ENCODE measurements around the gene MYOD1. TPM values are rescaled to one million over a fixed set of nuclear protein-coding genes. Genes with fewer than 3 reads are reported as not detected.
A peak's percentile ranks its signal among the peaks of the same experiment; 100 is the strongest.

Gene MYOD1
- total RNA-seq, 1 experiment from 2014 or later, result not detected

GRCh38 chr11:17742019-17742418 is 22.6 kb downstream of the MYOD1 start:
- no peak overlapping the region for H3K27ac ChIP-seq (ENCODE audit: low read length)
- BruUV-seq (replicated peaks), result no TSS peak
- peaks cover 15% of the 10 kb centered on the region for H3K4me1 ChIP-seq (ENCODE audit: insufficient read depth, low read length)
- H3K4me3 ChIP-seq (ENCODE audit: low read length), result no peak overlapping the region
- ChIA-PET CTCF (no interaction called here), POLR2A (ENCODE audit: unreplicated experiment) (no interaction called here)
- no peaks in the 10 kb centered on the region for H3K9me3 ChIP-seq (ENCODE audit: low read length)
- no peaks in the 10 kb centered on the region for H3K79me2 ChIP-seq (ENCODE audit: low read length)
- H4K20me1 ChIP-seq (ENCODE audit: low read length), result no peaks in the 10 kb centered on the region
- TF ChIP-seq CTCF (conservative IDR thresholded peaks at IDR 0.05; ENCODE audit: low read depth, low read length), result no peak
- no peak for TF ChIP-seq EZH2phosphoT487 (IDR thresholded peaks at IDR 0.05; ENCODE audit: borderline replicate concordance, low read length)
- no peak for TF ChIP-seq EZH2 (IDR thresholded peaks at IDR 0.05; ENCODE audit: low read length, unreplicated experiment)
- ATAC-seq (no peak), DNase-seq (no peak)
- H3K36me3 ChIP-seq (ENCODE audit: low read depth, low read length), result no peaks in the 10 kb centered on the region
- H3K9me2 ChIP-seq (replicated peaks; ENCODE audit: low read length), result no peaks in the 10 kb centered on the region
- intact Hi-C loops (cut with micrococcal nuclease), result no loop called here
- no peak overlapping the region for H3K4me2 ChIP-seq (ENCODE audit: low read length)
- no peaks in the 10 kb centered on the region for H3F3A ChIP-seq (ENCODE audit: low read length, unreplicated experiment)
- H2AFZ ChIP-seq (ENCODE audit: low read length), result no peak overlapping the region
- no peaks in the 10 kb centered on the region for H3K27me3 ChIP-seq (ENCODE audit: low read length)
- H3K9ac ChIP-seq (ENCODE audit: low read length), result no peak overlapping the region

- intact Hi-C loops (cut with micrococcal nuclease), result no loop called here
- H3K4me2 ChIP-seq (ENCODE audit: low read length), result 0 out of 2 replicates have a peak overlapping the region, but pooled peaks have one; percentile 42
- CTCF ChIA-PET, result no interaction called here
Observed at GRCh38 chr11:17743026-17743807, 23.8 kb downstream of the MYOD1 start.

More at GRCh38 chr11:17743026-17743807, 23.8 kb downstream of the MYOD1 start:
- Histone ChIP-seq H3K9me3 (ENCODE audit: low read length) (no peaks in the 10 kb centered on the region), H3K79me2 (ENCODE audit: low read length) (no peaks in the 10 kb centered on the region), H3K4me3 (ENCODE audit: low read length) (no peak overlapping the region), H3F3A (ENCODE audit: low read length, unreplicated experiment) (no peaks in the 10 kb centered on the region), H3K27ac (ENCODE audit: low read length) (no peak overlapping the region), H3K4me1 (ENCODE audit: insufficient read depth, low read length) (peaks cover 15% of the 10 kb centered on the region), H3K27me3 (ENCODE audit: low read length) (no peaks in the 10 kb centered on the region), H4K20me1 (ENCODE audit: low read length) (no peaks in the 10 kb centered on the region), H2AFZ (ENCODE audit: low read length) (no peak overlapping the region), H3K9me2 (replicated peaks; ENCODE audit: low read length) (no peaks in the 10 kb centered on the region), H3K9ac (ENCODE audit: low read length) (no peak overlapping the region), H3K36me3 (ENCODE audit: low read depth, low read length) (no peaks in the 10 kb centered on the region)
- BruUV-seq (replicated peaks), result no TSS peak
- TF ChIP-seq CTCF (conservative IDR thresholded peaks at IDR 0.05; ENCODE audit: low read depth, low read length), result no peak
- POLR2A ChIA-PET (ENCODE audit: unreplicated experiment), result no interaction called here
- ATAC-seq (no peak), DNase-seq (no peak)

All from PC-3 (cell line).